ENCODE measurements around the gene ASPG.

ASPG gene

DNA sequence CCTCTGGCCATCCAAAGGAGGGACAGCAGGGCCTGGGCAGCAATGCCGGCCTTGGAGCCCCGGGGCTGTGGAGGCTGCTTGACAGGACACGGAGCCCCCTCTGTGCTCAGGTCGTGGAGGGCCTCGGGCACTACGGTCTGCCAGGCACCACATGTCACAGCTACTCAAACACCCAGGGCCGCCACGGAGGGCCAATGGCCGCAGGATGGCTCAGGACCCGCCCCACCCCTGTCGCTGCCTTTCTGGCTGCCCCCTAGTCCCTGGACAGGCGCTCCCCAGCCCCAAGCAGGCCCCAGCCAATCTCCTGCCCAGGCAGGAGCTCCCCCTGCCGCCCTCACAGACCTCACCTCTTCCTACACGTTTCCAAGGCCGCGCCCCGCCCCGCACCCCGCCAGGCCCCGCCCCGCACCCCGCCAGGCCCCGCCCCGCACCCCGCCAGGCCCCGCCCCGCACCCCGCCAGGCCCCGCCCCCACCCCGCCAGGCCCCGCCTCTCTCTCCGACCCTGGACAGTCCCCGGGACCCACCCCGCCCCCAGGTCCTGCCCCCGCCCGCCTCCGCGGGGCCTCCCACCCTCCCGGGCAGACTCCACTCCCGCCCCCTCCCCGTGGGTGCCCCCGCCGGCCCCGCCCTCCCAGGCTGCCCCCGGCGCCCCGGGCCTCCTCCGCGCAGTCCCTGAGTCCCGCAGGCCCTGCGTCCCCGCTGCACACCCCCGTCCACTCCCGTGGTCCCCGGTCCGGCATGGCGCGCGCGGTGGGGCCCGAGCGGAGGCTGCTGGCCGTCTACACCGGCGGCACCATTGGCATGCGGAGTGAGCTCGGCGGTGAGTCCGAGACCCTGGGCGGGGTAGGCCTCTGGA lies at the start of gene ASPG:
Gene ASPG (plus strand): TSS at position 669 of the 857 bp plus-strand sequence. CDS start 71 bp downstream, at position 740.
- DNase-seq (ENCODE audit: low read depth): no peak

DNA sequence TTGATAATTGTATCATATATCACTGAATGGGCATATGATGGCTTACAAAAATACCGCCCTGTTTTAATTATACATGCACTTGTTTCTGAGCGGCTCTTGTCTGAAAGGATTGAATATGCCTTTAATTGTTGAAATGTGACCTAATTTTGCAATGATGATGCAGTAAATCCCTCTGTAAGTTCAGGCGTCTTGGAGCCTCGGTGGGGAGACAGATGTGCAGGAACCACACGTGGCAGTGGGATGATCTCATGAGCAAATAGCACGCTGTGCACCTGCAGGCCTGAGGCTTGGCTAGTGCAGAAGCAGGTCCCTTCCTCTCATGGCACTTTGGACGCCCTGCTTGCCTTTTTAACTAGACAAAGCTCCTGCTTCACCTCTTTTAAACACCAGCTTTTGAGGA lies 49.3 kb upstream of the ASPG start:
- DNase-seq (ENCODE audit: low read depth): no peak

DNA sequence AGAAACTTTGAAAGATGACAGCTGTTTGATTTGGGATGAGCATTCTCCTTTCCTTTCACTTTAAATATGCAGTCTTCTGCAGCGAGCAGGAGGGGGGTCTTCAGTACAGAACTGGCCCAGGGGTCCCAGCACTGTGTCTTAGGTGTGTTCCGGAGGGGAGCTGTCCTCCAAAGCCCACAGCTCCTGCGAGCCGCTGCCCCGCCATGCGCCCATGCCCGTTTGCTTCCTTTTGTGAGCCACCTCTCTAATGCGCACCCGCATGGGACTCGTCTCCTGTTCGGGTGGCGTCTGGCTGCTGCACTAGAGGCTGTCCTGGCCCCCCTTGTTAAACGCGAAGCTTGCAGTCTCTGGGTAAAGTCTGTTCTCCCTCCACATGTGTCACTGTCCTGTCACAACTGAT lies 48.4 kb upstream of the ASPG start:
- DNase-seq (ENCODE audit: low read depth): no peak

DNA sequence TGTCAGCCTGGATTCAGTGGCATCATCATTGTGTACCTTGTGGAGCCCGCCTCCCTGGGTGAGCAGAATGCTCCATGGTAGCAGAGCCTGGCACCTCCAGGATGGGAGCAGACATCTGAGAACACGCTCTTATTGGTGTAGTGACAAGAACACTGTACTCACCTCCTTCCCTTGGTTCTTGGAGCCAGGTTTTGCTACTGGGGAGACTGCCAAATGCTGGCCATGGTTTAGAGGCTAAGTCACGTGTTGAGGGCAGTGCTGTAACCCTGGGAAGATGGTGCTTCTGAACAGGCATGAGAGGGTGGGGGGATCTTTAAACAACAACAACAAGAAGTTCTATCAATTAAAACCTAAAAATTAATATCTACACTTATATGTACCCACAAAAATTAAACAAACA lies 47.6 kb upstream of the ASPG start:
- no peak for DNase-seq (ENCODE audit: low read depth)

DNA sequence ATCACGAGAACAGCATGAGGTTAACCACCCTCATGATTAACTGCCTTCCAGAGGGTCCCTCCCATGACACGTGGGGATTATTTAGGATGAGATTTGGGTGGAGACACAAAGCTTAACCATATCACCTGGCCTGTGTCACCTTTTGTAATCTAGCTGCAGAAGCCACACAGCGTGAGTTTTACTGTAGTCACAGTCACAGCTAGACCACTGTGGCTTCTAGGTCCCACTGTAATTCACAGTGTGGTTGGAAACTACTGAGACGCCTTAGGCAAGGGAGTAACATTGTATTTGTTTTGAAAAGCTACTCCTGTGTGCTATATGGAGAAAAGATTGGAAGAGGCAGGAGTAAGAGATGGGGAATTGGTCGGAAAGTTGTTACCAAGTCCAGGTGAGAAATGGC lies 46.3 kb upstream of the ASPG start:
- DNase-seq (ENCODE audit: low read depth): no peak

DNA sequence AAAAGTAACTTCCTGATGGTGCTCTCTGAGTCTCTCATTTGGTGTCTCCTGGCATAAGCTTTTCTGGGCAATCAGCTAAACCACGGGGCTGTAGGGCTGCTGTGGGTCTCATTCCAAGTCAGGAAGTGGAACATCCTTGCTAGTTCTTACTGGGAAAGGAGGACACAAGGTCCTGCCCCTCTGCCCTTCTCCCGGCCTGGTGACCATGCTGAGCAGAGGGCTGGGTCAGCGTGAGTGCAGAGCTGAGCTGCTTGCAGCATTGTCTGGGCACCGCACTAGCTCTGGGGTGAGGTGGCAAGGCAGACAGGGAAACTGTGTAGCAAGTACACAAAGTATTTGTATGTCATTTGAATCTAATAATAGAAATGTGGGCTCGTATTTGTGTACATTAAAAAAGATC lies 45.0 kb upstream of the ASPG start:
- no peak for DNase-seq (ENCODE audit: low read depth)

DNA sequence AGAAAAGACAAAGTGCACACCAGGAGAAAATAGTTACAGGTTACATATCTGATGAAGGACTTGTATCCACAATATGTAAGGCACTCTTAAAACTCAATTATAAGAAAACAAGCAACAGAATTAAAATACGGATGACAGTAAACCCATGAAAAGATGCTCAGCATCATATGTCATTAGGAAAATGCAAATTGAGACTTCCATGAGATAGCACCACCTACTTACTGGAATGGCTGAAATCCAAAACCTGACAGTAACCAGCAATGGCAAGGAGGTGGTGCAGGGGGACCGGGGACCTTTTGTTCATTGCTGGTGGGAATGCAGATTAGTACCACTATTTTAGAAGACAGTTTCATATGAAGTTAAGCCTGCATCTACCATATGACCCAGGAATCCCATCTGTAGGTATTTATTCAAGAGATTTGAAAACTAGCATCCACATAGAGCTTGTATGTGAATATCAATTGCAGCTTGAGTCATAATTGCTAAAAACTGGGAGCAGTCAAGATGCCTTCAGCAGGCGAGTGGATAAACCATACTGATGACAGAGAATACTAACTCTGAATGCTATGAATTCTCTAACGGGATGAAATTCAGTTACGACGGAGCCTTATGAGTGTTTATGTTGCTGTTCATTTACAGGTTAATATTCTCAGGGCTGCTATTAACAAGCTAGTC lies 43.9 kb upstream of the ASPG start:
- DNase-seq (ENCODE audit: low read depth): no peak

DNA sequence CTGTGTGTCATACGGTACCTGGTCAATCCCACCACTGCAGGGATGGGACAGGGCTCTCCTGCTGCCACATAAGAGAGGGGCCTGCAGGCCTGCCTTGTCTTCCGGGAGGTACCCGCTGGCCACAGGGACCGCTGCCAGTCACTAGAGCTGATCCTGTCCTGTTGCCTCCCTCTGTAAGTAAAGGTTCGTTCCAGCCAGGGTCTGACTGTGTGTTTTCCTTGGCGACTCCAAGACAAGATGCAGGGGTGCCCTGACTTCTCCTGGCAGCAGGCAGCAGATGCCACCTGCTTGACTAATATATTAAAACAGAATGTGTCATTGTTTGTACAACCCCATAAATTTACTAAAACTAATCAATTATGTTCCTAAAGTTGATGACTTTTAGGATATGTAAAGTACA lies 41.5 kb upstream of the ASPG start:
- no peak for DNase-seq (ENCODE audit: low read depth)

DNA sequence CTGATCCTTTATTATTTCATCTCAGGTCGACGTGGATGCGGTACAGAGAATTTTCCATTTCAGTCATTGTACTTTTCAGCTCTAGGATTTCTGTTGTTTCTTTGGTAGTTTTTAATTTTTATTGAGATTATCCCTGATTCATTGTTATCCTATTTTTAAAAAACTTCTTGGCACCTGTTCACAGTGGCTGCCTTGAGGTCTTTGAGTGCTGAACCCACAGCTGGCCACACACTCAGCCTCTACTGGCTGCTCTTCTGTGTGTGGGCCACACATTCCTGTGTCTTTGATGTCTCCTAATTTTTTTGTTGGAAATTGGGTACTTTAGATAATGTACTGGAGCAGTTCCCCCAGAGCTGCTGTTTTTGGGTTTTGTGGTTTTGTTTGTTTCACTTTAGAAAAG lies 37.7 kb upstream of the ASPG start:
- no peak for DNase-seq (ENCODE audit: low read depth)

DNA sequence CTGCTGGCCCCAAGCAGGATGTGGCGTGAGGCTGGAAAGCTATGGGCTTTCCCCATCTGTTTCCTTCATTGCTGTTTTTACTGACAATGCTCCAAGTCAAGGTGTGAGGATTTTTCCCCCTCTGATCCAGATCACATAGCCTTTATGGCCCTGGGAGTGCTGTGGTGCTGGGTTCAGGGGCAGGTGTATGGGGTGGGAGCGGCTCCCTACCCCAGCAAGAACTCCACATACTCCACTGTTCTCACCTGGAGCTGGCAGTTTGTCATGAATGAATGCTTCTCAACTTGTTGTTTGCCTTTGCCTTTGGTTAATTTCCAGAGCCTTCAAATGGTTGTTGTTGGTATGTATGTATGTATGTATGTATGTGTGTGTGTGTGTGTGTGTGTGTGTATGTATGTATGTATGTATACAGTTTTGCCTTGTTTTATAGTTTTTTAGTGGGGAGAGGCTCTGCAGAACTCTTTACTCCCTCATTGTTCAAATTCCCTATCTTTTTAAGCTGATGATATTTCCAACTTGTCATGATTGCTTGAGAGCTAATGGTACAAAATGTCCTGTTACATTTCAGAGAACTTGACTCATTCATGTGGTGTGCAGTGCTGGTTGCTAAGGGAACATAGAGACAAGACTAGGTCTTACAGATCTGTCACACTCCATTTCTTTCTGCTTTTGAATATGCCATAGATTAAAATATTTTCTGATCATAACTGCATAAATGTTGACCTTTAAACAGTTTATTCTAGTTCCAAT lies 36.6 kb upstream of the ASPG start:
- no peak for DNase-seq (ENCODE audit: low read depth)

DNA sequence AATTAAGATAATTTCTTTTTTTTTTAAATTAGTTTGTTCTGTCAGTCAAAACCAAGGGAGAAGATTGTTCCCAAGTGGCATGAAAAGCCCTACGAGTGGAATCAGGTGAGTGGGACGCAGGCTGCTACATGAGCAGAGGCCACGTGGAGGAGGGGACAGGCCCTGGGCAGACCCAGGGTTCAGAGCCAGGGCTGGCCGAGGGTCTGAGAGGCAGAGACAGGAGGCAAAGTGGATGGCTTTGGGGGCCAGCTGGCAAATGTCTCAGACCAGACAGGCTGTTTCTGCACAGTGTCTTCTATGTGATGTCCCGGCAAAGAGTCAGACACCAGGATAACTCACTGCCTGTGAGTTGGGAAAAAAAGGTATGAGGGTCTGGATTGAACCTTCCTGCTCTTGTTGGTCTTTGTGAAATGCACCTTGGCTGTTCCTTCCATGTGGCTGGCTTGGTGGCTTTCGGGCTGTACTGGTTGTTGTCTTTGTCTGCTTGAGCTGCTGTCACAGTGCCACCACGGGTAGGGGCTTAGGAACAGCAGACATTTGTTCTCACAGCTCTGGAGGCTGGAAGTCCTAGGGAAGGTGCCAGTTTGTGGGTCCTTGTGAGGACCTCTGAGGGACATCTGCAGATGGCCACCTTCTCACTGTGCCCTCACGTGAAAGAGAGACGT lies 35.8 kb upstream of the ASPG start:
- no peak for DNase-seq (ENCODE audit: low read depth)

DNA sequence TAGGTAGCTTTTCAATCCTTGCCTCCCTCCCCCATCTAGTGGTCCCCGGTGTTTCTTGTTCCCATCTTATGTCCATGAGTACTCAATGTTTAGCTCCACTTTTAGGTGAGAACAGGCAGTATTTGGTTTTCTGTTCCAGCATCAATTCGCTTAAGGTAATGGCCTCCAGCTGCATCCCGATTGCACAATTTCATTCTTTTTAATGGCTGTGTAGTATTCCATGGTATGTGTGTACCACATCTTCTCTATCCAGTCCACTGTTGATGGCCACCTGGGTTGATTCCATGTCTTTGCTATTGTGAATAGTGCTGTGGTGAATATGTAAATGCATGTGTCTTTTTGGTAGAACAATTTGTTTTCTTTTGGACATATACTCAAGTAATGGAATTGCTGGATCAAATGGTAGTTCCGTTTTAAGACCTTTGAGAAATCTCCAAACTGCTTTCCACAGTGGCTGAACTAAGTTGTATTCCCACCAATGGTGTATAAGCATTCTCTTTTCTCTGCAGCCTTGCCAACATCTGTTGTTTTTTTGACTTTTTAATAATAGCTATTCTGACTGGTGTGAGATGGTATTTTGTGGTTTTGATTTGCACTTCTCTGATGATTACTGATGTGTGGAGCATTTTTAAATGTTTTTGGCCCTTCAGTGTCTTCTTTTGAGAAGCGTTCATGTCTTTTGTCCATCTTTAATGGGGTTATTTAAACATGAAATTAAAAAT lies 34.2 kb upstream of the ASPG start:
- no peak for DNase-seq (ENCODE audit: low read depth)

DNA sequence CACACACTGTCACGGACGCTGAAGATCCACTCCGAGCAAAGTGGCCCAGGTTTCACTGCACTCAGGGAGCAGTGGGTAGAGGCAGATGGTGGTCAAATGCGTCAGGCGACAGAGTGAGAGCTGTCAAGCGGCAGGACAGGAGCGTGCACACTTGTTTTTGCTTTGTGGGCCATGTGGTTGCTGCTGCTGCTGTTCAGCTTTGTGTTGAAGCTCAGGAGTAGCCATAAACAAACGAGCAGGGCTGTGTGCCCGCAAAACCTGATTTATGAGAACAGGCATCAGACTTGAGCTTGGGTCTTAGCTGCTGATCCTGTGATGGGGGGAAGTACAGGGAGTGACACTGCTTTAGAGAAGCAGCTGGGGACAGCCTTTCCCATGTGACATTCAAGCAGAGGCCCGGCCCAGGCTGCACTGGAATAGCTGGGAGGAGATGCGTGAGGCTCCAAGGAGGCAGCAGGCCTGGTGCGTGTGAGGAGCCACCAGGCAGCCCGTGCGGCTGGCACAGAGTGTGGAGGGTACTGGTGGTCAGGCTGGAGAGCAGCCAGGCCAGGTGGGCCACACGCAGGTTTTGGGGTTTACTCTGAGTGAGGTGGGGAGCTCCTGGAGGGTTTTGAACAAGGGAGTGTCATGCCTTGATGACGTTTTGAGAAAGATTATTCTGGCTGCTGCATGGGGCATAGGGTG lies 31.1 kb upstream of the ASPG start:
- no peak for DNase-seq (ENCODE audit: low read depth)

DNA sequence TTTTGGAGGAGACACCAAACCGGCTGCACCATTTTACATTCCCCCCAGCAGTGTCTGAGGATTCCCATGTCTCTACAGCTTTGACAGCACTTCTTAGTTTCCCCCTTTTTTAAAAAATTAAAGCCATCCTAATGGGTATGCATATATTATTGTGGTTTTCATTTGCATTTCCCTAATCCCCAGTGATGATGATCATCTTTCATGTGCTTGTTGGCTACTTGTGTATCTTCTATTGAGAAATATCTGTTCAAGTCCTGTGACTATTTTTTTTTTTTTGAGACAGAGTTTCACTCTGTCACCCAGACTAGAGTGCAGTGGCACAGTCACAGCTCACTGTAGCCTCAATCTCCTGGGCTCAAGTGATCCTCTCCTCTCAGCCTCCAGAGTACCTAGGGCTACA lies 23.2 kb upstream of the ASPG start:
- no peak for DNase-seq (ENCODE audit: low read depth)

DNA sequence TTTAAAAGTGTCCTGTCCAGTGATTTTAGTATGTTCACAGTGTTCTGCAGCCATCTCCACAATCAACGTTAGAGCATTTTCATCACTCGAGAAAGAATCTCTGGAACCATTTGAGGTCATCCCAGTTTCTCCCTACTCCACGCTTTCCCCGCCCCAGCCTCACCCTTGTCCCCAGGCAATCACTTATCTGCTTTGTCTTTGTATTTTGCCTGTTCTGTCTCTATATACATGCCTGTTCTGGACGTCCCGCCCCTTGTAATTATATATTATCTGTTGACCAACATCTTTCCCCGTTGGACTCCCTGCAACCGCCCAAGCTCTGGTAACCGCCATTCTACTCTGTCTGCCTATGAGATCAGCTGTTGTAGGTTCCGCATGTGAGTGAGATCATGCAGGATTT lies 21.5 kb upstream of the ASPG start:
- DNase-seq (ENCODE audit: low read depth): no peak

DNA sequence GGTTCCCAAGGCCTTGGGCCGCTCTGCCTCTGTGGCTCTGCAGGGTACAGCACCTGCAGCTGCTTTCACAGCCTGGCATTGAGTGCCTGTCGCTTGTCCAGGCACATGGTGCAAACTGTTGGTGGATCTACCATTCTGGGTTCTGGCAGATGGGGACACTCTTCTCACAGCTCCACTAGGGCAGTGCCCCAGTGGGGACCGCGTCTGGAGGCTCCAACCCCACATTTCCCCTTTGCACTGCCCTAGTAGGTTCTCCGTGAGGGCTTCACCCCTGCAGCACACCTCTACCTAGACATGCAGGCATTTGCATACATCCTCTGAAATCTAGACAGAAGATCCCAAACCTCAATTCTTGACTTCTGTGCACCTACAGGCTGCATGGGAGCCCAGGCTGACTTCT lies 19.2 kb upstream of the ASPG start:
- no peak for DNase-seq (ENCODE audit: low read depth)

DNA sequence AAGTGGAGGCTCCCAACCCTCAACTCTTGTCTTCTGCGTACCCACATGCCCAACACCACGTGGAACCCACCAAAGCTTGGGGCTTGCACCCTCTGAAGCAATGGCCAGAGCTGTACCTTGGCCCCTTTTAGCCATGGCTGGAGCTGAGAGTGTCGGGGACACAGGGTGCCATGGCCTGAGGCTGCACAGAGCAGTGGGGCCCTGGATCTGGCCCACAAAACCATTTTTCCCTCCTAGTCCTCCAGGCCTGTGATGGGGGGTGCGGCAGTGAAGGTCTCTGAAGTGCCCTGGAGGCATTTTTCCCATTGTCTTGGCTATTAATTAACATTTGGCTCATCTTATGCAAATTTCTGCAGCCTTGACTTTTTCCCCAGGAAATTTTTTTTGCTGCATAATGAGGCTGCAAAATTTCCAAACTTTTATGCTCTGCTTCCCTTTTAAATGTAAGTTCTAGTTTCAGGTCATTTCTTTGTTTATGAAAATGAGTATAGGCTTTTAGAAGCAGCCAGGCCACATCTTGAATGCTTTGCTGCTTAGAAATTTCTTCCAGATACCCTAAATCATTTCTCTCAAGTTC lies 18.7 kb upstream of the ASPG start:
- DNase-seq (ENCODE audit: low read depth): no peak

DNA sequence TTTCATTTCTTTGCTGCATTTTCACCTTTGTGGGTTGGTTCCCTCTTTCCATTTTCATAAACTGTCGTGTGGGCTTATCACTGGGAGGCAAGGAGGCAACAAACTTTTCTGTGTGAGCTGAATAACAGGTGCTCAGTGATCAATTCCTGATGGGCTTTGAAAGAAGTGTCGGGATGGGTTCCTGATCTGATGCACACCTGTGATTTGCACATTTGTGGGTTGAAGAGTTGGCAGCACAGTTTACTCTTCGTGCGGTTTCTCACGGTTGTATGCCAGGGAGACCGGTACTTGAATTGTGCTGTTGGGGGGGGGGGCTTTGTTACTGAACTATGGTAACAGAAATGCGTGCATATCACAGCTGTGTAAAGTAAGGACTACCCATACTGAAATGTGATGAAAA lies 16.0 kb upstream of the ASPG start:
- no peak for DNase-seq (ENCODE audit: low read depth)

DNA sequence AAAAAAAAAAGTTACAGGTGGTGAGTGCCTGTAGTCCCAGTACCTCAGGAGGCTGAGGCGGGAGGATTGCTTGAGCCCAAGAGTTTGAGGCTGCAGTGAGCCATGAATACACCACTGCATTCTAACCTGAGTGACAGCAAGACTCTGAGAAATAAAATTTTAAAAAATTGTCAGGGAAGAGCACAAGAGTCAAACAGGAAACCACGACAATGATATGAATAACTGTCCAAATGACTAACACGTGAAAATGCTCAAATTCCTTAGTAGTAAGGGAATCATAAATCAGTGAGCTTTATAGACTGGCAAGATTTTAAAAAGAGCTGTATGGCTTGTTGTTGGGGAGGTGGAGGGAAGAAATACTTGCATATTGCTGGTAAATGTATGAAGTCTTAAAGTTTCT lies 12.9 kb upstream of the ASPG start:
- no peak for DNase-seq (ENCODE audit: low read depth)

DNA sequence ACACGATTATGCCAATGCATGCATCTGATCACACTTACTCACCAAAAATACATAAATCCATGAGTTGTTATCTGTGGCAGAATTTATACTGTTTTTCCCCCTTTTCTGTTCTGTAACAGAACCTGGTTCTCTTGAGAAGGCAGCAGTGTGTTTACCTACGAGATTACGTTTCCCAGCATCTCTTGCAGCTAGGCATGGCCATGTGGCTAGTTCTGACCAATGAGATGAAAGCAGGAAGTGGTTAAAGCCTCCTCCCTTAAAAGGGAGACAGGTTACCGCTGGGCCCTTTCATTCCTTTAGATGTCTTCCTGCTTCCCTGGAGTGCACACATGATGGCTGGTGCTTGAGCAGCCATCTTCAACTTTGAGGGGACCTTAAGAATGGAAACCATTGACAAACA lies 11.7 kb upstream of the ASPG start:
- no peak for DNase-seq (ENCODE audit: low read depth)
